Measurements from ENCODE around the gene FERMT1.
"Not testable (repeated sequence)": the region's sequence is repeated elsewhere in the genome, so short reads cannot be mapped to it uniquely, and the experiment has no call there.

FERMT1 gene

DNA sequence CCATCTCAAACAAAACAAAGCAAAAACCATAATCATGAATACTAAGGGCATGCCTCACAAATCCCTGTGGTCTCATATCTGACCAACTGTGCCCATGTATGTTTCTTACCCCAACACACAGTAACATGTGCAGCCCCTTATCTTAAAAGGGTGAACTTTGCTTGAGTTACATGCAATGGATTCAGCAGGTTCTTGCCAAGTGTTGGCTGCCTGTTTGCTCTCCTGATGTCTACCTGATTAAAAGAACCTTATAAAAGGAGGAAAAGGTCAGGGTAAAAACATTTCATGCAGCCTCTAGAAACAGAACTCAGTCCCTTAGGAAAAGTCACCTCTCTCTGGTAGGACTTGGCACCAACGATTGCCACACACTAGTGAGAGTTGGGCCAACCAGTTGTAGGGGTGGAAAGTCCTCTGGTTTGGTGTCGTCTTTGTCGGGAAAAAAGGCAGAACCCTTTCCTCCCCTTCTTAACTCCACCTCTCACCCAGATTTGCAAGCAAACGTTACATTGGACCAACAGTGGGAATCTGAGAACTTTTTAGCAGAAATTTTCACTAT is 55.0 kb downstream of the FERMT1 start:
- DNase-seq, result no peak

DNA sequence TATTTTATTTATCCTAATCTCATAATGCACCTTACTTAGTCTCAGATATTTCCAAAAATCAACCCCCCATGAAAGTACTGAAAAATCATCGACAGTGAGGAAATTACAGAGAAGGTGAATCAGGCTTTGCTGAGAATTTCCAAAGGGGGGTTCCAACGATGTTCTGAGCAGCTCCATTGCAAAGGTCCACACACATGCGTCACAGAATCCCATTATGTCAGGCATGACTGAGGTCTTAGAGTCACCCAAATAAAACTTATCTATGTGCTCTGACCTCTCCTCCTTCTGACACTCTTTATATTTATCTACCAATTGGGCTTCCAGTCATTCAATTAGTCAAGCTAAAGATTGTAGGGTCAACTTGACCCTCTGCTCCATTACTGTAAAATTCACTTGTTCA is 56.2 kb downstream of the FERMT1 start:
- DNase-seq, result no peak

DNA sequence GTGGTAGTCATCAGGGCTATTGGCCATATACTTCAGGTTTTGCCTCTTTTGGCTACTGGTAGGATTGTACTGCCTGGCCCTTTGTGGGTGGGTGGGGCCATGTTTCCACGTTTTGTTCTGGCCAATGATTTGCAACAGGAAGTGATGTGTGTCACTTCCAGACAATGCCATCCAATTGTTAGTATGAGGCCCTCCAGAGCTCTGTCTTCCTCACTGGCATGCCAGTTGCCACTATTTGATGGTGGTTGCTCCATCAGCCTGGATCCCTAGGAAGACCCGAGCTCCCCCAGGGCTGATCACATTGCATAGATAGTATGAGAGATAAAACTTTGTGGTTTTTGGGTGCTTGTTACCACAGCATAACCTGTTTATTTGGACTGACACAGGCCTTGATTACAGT is 61.3 kb downstream of the FERMT1 start:
- no peak for DNase-seq

DNA sequence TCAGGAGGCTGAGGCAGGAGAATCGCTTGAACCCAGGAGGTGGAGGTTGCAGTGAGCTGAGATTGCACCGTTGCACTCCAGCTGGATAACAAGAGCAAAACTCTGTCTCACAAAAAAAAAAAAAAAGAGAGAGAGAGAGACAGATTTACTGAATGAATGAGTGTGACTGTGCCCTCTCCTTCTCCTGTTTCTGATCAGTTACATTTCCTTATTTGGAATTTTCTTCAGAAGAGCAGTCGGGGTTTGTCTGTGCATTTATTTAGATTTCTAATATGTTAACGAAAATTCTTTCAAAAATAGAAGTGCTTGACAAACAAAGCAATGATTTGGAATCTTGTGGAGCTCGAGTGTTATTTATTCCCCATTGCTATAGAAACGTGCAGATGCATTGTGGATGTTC is 62.6 kb downstream of the FERMT1 start:
- DNase-seq, result no peak

DNA sequence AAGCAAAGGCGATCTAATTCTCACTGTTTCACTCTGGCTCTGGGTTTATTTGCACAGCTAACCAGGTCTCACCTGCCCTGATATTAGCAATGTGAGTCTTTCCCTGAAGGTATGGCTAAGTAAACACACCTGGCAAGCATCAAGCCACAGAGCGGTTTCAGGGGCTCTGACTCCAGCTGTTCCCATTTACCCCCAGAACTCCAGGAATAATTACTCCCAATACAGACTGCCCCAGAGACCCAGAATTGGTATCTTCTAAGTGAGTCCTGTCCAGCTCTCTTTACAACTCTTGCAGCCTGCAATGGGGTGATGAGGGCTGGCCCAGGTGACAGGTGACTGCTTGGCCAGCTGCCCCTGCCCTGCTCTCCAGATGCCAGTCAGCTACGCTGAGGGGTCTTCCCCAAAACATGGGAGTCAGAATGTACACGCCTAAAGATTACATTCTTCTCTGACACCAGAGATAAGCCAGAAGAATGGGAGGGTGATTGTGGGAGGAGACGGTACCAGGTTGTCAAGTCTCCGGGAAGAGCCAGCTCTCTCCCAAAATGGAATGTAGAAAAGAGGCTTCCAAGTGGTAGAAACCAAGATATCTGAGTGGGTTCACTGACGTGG is 64.0 kb downstream of the FERMT1 start:
- DNase-seq, result peak; percentile 33

DNA sequence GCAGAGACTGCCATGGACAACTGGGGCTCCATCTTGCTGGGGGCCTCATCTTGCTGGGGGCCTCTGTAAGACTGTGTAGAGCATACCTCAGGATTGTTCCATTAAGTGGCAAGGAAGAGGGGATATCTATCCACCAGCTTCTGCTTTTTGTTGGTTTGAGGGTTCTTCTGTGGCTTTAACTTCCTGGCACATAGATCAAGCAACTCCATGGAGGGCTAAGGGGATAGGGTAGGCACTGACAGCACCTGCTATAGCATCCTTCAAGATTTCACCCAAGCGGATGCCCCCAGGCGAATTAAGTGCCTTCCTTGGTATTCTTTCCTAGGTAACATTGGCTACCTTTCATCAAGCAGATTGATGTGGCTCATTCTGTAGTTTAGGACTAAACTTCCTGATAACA is 65.1 kb downstream of the FERMT1 start:
- no peak for DNase-seq

DNA sequence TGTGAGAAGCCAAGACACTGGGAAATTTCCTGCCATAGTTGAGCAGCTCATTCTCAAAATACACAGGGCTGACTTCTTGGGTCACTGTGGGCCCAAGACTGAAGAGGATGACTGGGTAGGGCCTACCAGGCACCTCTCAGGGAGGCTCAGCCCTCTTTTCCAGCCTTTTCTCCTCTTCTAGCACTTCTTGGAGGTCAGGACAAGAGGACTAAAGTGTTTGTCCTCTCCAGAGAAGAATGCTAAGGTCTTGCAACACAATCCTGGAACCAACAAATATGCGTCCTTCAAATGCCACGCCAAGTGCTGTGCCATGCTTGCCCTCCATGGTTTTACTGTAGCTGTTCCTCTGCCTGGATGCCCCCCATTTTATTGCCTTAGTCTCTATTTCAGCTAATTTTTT is 65.7 kb downstream of the FERMT1 start:
- no peak for DNase-seq

DNA sequence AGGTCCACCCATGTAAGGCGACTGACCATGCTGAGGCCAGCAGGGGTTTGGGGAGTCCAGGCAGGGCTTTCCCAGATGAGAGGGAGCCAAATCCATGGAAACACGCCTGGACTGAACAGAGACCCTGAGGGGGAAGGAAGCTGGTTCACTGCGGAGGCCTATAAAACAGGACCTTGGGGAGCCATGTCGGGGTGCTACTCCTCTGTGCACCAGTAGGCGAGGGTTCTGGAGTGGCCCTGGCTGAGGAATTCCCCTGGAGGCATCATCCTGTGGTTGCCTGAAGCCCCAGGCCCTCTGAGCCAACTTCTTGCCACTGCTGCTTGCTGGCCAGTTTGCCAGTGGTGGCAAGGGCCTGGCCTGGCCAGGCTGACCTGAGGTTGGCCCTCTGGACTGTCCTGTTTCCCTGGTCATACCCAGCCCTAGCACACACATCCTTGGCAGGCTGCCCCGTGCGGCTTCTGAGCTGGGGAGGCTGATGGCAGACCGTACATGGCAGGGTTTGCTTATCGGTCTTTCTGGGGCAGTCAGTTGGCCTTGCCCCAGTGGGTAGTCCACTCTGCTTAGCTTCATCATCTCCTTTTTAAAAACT is 66.8 kb downstream of the FERMT1 start:
- no peak for DNase-seq

DNA sequence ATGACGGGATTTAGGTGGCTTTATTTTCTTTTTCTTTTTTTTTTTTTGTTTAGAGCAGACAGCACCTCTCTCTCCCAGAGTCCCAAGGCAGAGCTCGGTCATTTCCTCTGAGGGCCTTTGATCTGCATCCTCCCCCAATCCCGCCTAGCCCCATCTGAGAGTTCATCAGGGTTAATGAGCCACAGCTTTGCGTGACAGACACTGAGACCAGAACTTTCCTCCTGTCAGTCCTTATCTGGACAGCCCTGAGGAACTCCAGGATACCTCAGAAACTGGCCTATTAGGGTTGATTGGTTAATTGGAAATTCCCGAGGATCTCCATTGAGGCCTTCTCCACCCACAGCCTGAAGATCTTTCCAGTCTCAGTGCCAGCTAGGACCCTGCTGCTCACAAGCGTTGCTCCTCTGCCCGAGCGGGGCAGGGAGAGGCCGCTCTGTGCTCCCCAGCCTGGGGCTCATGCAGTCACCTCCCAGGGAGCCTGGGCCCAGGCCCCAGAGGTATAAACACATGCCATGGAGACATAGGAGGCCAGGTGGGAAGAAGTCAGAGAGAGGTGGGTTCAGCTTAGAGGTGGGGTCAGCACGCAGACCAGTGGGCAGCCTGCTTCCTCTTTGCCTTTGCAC is 67.6 kb downstream of the FERMT1 start:
- DNase-seq, result no peak

DNA sequence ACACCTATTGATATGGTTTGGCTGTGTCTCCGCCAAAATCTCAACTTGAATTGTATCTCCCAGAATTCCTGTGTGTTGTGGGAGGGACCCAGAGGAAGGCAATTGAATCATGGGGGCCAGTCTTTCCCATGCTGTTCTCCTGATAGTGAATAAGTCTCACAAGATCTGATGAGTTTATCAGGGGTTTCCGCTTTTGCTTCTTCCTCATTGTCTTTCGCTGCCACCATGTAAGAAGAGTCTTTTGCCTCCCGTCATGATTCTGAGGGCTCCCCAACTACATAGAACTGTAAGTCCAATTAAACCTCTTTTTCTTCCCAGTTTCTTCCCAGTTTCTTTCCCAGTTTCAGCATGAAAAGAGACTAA is 68.2 kb downstream of the FERMT1 start:
- DNase-seq, result not testable (repeated sequence)

DNA sequence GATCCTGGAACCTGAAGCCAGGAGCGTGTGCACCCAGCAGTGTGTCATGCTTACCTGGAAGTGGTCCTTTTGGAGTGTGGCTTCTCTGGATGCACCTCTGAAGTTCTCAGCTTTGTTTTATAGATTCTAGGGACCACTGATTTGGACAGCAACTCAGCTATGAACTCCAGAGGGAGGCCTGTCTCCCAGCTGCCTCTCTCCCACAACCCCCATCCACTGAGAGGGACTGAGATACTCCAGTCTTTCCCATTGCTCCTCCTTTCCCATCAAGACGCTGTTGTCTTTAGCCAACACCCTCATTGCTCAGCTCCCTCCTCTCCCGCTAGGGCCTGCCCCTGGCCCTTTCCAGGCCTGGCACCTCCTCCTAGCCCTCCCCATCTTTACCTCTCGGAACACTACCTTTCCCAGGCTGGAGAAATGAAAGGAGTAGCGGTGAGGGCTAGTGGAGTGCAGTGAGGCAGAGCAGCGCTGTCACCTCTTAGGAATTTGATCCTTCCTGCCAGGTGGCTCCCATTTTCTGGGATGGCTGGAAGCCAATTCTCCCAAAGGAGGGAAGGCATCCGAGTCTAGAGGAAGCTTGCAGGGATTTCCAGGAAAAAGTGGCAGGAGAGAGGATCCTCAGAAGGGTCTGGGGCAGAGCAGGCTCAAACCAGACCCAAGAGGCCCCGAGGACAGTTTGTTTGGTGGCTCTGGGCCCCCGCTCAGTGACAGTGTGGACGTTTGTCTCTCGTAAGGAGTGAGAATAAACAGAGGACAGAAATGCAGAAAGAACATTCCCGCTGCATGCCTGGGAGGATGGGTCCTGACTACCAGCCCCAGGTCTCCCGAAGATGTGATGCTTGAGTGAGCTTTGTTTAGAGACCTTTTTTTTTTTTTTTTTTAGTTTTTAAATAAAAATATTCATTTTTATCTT is 68.8 kb downstream of the FERMT1 start, which contains the start of gene LRRN4:
LRRN4 (minus strand) TSS at position 285 of the 913 bp plus-strand sequence. CDS start 1,261 bp downstream, outside the sequence.
- DNase-seq, result peak; percentile 98

DNA sequence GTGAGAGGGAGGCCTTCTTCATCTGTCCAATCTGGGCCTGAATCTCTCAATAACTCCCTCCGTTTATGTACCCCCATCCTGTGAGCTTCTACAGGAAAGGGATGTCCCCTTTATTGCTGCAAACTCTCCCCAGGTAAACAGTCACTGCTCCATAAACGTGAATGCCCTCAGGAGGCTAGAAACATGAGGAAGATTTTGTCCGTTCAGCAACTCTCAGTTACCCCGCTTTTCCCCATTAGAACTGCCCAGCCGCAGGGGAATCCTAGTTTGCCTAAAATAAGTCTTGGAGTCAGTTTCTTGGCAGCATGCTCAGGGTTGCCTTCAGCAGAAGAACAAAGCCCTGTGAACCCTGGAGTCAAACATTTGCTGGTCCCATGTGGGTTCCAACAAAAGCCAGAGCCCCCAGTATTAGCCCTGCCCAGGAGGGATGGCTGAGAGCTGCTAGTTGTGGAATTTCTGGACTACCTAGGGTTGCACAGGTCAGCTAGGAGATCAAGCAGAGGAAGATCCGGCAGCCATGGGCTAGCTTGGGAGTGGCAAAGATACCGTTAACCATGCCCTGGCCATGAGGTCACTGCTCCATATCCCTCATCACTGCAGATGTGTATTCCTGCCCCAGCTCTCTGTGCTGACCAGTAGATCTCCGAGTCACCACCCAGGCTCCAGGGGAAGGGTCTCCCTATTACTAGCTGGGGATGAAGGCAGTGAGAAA is 69.6 kb downstream of the FERMT1 start:
- DNase-seq, result no peak

DNA sequence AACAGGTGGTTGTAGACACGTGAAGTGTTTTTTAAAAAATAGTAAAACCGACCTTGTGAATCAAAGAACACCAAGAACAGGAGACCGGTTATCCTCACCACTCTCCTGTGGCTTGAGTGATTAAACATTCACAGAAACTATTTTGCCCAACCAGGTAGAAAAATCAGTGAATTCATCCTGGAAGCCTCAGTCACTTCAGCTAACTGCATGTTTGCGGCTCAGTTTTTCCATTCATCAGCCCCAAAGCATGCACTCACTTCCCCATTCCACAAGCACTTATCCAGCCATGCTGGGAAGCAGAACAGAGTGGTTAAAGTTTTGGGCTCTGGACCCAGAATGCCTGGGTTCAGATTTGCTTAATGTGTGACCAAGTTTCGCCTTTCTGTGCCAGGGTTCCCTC is 71.3 kb downstream of the FERMT1 start:
- DNase-seq, result no peak

DNA sequence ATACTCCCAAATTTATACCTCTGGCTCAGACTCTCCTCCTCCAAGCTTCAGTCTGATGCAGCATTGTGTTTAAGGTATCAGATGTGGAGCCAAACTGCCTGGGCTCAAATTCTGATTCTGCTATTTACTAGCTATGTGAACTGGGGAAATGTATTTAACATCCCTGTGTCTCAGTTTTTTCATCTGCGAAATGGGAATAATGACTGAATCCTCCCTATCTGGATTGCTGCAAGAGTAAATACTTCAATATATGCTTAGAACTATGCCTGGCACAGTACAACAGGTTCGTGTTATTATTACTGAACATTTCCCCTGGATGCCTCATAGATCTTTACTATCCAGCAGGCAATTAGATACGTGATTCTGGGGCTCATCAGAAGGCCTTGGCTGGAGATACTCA is 74.4 kb downstream of the FERMT1 start:
- DNase-seq, result no peak

DNA sequence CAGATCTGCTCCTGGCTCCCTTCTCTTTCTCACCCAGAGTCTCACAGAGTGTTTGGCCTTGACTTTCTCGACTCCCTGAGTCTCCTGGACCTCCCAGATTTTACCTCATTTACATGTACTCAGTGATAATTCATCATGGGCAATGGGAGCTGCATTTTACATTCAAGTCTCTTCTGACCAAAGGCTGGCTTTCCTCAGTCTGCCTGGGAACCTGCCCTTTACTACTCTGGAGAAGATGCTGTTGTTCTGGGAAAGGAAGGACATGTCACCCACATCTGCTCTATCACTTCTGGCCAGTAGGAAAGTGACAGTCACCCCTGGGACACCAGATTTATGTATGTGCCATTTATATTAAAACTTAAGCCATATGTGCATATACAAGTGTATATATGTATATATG is 76.4 kb downstream of the FERMT1 start:
- DNase-seq, result no peak

DNA sequence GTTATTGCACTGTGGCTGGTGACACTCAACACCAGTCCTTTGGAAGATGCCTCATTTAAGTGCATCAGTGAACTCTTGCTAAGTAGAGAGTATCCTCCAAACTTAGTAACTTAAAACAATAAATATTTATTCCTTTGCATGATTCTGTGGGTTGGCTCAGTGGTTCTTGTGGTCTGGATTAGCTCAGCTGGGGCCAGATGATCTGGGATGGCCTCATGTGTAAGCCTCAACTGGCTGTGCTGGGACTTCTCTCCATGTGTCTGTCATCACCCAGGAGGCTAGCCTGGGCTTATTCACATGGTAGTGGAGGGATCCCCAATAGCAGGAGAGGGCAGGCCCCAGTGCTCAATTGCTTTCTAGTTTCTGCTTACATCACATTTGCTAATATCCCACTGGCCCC is 77.3 kb downstream of the FERMT1 start:
- no peak for DNase-seq

DNA sequence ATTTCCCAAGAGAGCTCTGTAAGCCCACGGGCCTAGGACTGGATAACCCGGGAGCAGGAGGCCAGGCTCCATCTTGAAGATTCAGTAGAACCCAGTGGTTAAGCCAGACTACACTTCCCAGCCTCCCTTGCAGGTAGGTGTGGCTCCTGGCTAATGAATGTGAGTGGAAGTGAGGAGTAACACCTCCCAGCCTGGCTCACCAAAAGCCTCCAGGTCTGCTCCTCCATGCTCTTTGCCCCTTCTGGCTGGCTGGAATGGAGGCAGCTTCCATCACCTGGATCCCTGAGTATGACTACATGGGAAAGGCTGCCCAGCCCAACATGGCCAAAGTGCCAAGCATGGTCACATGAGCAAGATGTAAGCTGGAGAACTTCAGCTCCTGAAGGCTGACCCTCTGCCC is 78.7 kb downstream of the FERMT1 start:
- DNase-seq, result no peak

DNA sequence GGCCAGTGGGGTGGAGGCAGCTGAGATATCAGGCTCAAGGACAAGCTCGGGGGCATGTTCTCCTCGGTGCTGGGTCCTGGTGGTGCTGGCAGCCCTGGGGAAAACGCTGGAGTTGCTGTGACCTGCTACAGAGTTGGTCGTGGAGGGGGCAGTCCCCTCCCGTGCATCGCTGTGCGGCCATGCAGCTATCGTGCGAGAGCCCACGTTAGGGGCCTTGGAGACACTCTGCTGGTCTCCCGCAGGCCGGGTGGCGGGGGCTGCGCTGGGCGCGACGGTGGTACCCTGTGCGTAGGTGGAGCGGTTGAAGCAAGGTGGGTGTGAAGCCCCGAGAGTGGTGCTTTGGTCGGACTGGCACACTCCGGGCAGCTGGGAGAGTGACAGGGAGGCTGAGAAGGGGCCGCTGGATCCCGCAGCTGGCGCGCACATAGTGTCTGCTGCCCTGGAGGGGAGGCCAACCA is 81.0 kb downstream of the FERMT1 start:
- DNase-seq, result no peak

DNA sequence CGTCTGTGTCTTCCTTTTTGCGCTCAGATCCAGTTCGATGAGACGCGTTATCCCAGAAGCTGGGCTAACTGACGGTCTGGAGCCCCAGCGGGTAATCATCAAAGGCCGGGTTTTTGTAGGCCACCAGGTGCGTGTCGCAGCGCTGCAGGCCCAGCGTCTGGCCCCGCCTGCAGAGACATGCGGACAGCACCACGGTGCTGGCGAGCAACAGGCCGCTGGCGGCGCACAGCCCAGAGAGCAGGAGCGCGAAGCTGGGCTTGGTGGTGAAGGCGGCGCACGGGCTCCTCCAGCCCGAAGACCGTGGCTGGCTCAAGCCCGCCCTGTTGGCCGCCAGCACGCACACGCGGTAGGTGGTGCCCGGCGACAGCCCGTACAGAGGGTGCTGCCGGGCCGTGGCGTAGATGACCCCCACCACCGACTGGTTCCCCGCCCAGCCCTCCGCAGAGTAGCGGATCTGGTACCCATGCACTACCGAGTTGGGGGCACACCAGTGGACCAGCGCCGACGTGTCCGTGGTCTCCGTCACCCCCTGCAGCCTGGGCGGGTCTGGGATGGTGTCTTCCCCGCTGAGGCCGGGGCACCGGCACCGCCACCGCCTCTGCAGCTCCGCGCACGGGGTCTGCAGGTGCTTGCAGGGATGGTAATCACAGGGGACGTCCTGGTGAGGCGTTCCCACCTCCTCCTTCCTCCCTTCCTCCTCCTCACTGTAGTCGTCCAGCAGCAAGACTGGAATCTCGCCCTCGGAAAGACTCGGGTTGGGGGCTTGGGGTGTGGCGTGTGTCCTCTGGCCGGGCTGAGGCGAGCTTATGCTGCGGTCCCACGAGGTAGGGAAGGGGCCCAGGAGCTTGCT is 81.6 kb downstream of the FERMT1 start:
- no peak for DNase-seq

DNA sequence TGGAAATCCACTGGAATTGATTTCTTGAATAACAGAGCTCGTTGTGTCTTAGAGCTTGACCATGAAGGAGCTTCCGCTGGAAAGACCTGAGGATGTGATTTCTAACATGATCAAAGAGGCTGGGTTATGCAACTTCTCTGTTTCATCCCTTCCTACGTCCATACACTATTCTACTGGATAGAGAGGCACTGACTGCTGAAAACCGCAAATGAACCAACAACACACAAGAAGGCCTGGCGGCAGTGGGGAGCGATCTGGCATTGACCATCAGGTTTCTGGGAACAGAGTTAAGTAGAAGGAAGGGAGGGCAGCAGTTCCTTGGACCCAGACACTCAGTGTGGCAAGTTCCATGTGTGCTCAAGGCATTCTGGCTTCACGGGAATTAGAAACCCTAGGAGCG is 82.3 kb downstream of the FERMT1 start:
- no peak for DNase-seq

DNA sequence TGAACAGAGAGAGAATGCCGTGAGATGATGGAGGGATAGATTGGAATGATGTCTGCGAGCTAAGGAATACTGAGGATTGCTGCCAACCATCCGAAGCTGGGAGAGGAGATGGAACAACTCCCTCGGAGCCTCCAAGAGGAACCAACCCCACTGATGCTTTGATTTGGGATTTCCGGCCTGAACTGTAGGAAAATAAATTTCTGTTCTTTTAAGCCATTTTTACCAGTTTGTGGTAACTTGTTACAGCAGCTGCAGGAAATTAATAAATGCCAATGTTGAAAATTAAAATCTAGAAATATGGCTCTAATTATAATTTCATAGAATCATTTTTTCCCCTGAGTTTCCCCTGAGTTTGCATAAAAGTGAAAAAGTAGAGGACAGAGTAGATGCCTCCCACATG is 83.1 kb downstream of the FERMT1 start:
- no peak for DNase-seq

DNA sequence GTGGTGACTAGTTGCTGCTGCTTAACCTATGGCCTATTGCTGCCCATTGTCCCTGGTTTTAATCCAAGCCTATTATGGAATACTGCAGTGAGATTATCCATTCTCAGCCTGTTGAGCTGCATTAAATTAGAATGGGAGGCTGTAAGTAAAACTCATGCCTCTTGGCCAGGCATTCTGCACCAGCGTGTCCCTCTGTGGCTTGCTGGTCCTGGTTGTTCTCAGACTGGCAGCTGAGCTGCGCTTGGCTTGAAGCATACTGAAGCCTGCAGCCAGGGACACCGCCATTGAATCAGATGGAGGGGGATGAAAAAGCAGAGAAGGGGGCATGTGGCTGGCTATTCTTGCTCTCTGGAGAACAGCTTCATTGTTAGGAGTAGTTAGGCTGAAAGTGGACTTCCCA is 84.6 kb downstream of the FERMT1 start:
- no peak for DNase-seq
